Activated CD8-positive, alpha-beta memory T cell treated with anti-CD3 and anti-CD28 coated beads, Interleukin-2, amount 10 ng/mL, durations not matched to agents 7 days and 5 days (primary cell): ENCODE measurements around the gene PAXX. TPM values are rescaled to one million over a fixed set of nuclear protein-coding genes. Genes with fewer than 3 reads are reported as not detected.

ENCODE experiments used
- total RNA-seq, 2 experiments: library from RNA; stranded (reverse); gene quantifications; one replicate each; pipeline ENCODE4 v1.2.3, GENCODE V29; 2021

The PAXX gene
- total RNA-seq, 2 experiments from 2014 or later, result 68.6 to 94.8 TPM

Other genes with a start within 250 kb of the PAXX start
- gene LCN10, start 249.5 kb upstream of the PAXX start, total RNA-seq, result under 1 TPM in 1 of 2 experiments, not detected in 1; 0.68 TPM
- gene LCN6, start 243.9 kb upstream of the PAXX start, total RNA-seq, result not detected
- gene LCN8, start 234.2 kb upstream of the PAXX start, total RNA-seq, result not detected
- gene LCN15, start 227.9 kb upstream of the PAXX start, total RNA-seq, result not detected
- gene TMEM141, start 201.1 kb upstream of the PAXX start, total RNA-seq, result 10 to 100 TPM; 31.7 to 32.8 TPM
- gene CCDC183, start 196.1 kb upstream of the PAXX start, total RNA-seq, result under 1 TPM; 0.26 to 0.91 TPM
- gene RABL6, start 184.5 kb upstream of the PAXX start, total RNA-seq, result 100 to 1,000 TPM; 113 to 123 TPM
- 1 to 10 TPM; 3.9 to 4.4 TPM for gene AJM1, start 149.9 kb upstream of the PAXX start, total RNA-seq
- gene PHPT1, start 143.0 kb upstream of the PAXX start, total RNA-seq, result 100 to 1,000 TPM in 1 of 2 experiments, 10 to 100 TPM in 1; 96.8 to 116 TPM
- gene MAMDC4, start 140.1 kb upstream of the PAXX start, total RNA-seq, result 10 to 100 TPM; 13.4 to 15.5 TPM
- 100 to 1,000 TPM; 283 to 360 TPM for gene EDF1, start 126.1 kb upstream of the PAXX start, total RNA-seq
- gene TRAF2, start 105.9 kb upstream of the PAXX start, total RNA-seq, result 10 to 100 TPM; 58.4 to 67.6 TPM
- 100 to 1,000 TPM; 106 to 107 TPM for gene FBXW5, start 47.7 kb upstream of the PAXX start, total RNA-seq
- 1 to 10 TPM in 1 of 2 experiments, not detected in 1; 1.7 TPM for gene C8G, start 47.2 kb upstream of the PAXX start, total RNA-seq
- 1 to 10 TPM in 1 of 2 experiments, under 1 TPM in 1; 0.68 to 1.2 TPM for gene LCN12, start 40.1 kb upstream of the PAXX start, total RNA-seq
- gene PTGDS, start 14.9 kb upstream of the PAXX start, total RNA-seq, result 1 to 10 TPM; 1.2 to 3.2 TPM
- under 1 TPM in 1 of 2 experiments, not detected in 1; 0.09 TPM for gene LCNL1, start 9.4 kb upstream of the PAXX start, total RNA-seq
- gene CLIC3, start 4.1 kb downstream of the PAXX start, total RNA-seq, result 1 to 10 TPM; 3.8 to 7.8 TPM
- gene ABCA2, start 35.8 kb downstream of the PAXX start, total RNA-seq, result 10 to 100 TPM; 30.0 to 73.6 TPM
- 1 to 10 TPM in 1 of 2 experiments, under 1 TPM in 1; 0.68 to 2.8 TPM for gene FUT7, start 39.7 kb downstream of the PAXX start, total RNA-seq
- gene NPDC1, start 53.8 kb downstream of the PAXX start, total RNA-seq, result 10 to 100 TPM; 30.4 to 55.6 TPM
- gene ENTPD2, start 61.6 kb downstream of the PAXX start, total RNA-seq, result not detected
- gene SAPCD2, start 78.1 kb downstream of the PAXX start, total RNA-seq, result 10 to 100 TPM; 31.9 to 40.1 TPM
- gene UAP1L1, start 85.1 kb downstream of the PAXX start, total RNA-seq, result 10 to 100 TPM; 32.6 to 35.3 TPM
- gene MAN1B1, start 94.6 kb downstream of the PAXX start, total RNA-seq, result 10 to 100 TPM; 43.8 to 60.6 TPM
- 100 to 1,000 TPM; 271 to 321 TPM for gene DPP7, start 122.3 kb downstream of the PAXX start, total RNA-seq
- not detected for gene GRIN1, start 146.7 kb downstream of the PAXX start, total RNA-seq
- gene LRRC26, start 177.6 kb downstream of the PAXX start, total RNA-seq, result under 1 TPM in 1 of 2 experiments, not detected in 1; 0.30 TPM
- gene TMEM210, start 179.6 kb downstream of the PAXX start, total RNA-seq, result not detected
- 10 to 100 TPM; 59.8 to 69.7 TPM for gene ANAPC2, start 196.1 kb downstream of the PAXX start, total RNA-seq
- 10 to 100 TPM; 80.2 to 91.3 TPM for gene SSNA1, start 196.3 kb downstream of the PAXX start, total RNA-seq
- 10 to 100 TPM; 11.1 to 13.3 TPM for gene TPRN, start 208.3 kb downstream of the PAXX start, total RNA-seq
- gene TMEM203, start 213.2 kb downstream of the PAXX start, total RNA-seq, result 10 to 100 TPM; 32.2 to 36.9 TPM
- 10 to 100 TPM; 50.1 to 50.6 TPM for gene NDOR1, start 213.3 kb downstream of the PAXX start, total RNA-seq
- gene RNF208, start 229.8 kb downstream of the PAXX start, total RNA-seq, result 1 to 10 TPM; 2.9 to 3.0 TPM
- gene CYSRT1, start 232.8 kb downstream of the PAXX start, total RNA-seq, result under 1 TPM; 0.53 to 0.89 TPM
- gene RNF224, start 235.1 kb downstream of the PAXX start, total RNA-seq, result not detected
- gene SLC34A3, start 238.5 kb downstream of the PAXX start, total RNA-seq, result not detected
- gene TUBB4B, start 248.9 kb downstream of the PAXX start, total RNA-seq, result 100 to 1,000 TPM; 353 to 375 TPM